Brain microvascular endothelial cell (primary cell): ENCODE results near the gene RAET1L.

Experiments used
- DNase-seq: peaks from one replicate; pipeline ENCODE4 v3.0.0-alpha.2; 2020
- H3K27ac ChIP-seq: fragments of 250-450 bp; sonication (Bioruptor Pico); 2 replicates; pipeline ENCODE4 v1.5.1; 2020; ENCODE audit warnings: mild to moderate bottlenecking, moderate library complexity
- H3K27me3 ChIP-seq: fragments of 250-450 bp; sonication (Bioruptor Pico); replicated peaks from 2 replicates; pipeline ENCODE4 v1.5.1; 2020; ENCODE audit warnings: mild to moderate bottlenecking
- H3K36me3 ChIP-seq: fragments of 250-450 bp; sonication (Bioruptor Pico); replicated peaks from 2 replicates; pipeline ENCODE4 v1.5.1; 2020; ENCODE audit warnings: mild to moderate bottlenecking
- H3K4me3 ChIP-seq: 2 replicates; pipeline ENCODE4 v1.5.1; 2011; ENCODE audit warnings: low read depth, mild to moderate bottlenecking, control low read depth, low read length, moderate library complexity
- CTCF ChIP-seq: IDR thresholded peaks from 2 replicates; pipeline ENCODE4 v1.5.1; 2011; ENCODE audit warnings: low read depth, mild to moderate bottlenecking, moderate library complexity, low read length, control low read depth, inconsistent platforms; ENCODE audit errors: missing control alignments
- in situ Hi-C: cut with HindIII; loops from 2 replicates; pipeline ENCODE4 v1.10.0; 2017; ENCODE audit warnings: low sequenced_read_pairs, low pct_ligation_motif_present

RAET1L gene

GRCh38 chr6:150050846-150051245, 25.5 kb upstream of the RAET1L start:
- Histone ChIP-seq H3K36me3 (no peaks in the 10 kb centered on the region), H3K27me3 (peaks cover 32% of the 10 kb centered on the region), H3K27ac (no peak overlapping the region), H3K4me3 (no peak overlapping the region)
- no peak for TF ChIP-seq CTCF
- in situ Hi-C loops = no loop called here
- DNase-seq = no peak

- no peaks in the 10 kb centered on the region for H3K36me3 ChIP-seq
- in situ Hi-C loops = no loop called here
- H3K27ac ChIP-seq = no peak overlapping the region
- peaks cover 15% of the 10 kb centered on the region for H3K27me3 ChIP-seq
- no peak for TF ChIP-seq CTCF
- no peak for DNase-seq
- H3K4me3 ChIP-seq = no peak overlapping the region
These were observed 22.8 kb upstream of the RAET1L start for GRCh38 chr6:150048099-150048498.

GRCh38 chr6:150046943-150047342, 21.6 kb upstream of the RAET1L start:
- H3K27me3 ChIP-seq = peaks cover 4% of the 10 kb centered on the region
- DNase-seq = no peak
- H3K4me3 ChIP-seq = no peak overlapping the region
- no peak for TF ChIP-seq CTCF
- no peak overlapping the region for H3K27ac ChIP-seq
- no peaks in the 10 kb centered on the region for H3K36me3 ChIP-seq
- in situ Hi-C loops = no loop called here

GRCh38 chr6:150044621-150045145, 19.4 kb upstream of the RAET1L start:
- no peak overlapping the region for H3K27ac ChIP-seq
- peaks cover 7% of the 10 kb centered on the region for H3K27me3 ChIP-seq
- DNase-seq = no peak
- in situ Hi-C loops = no loop called here
- TF ChIP-seq CTCF = no peak
- no peak overlapping the region for H3K4me3 ChIP-seq
- H3K36me3 ChIP-seq = no peaks in the 10 kb centered on the region

GRCh38 chr6:150043501-150044412, 18.4 kb upstream of the RAET1L start:
- Histone ChIP-seq H3K36me3 (no peaks in the 10 kb centered on the region), H3K27ac (no peak overlapping the region), H3K27me3 (peaks cover 17% of the 10 kb centered on the region), H3K4me3 (no peak overlapping the region)
- no peak for DNase-seq
- no peak for TF ChIP-seq CTCF
- in situ Hi-C loops = no loop called here
